RWPE2 (cell line): ENCODE data around the gene ASB4.

Experiments
- ATAC-seq: fragments of 200-7000 bp; cut with Tn5 transposase; 3 replicates; pipeline ENCODE4 v1.9.1; 2021; ENCODE audit warnings: low read depth
- DNase-seq: peaks from one replicate; pipeline ENCODE4 v3.0.0-alpha.2; 2020; ENCODE audit warnings: low spot score
- H3K27ac ChIP-seq: fragments of 450-650 bp; 2 replicates; pipeline ENCODE4 v1.5.1; 2017; ENCODE audit warnings: mild to moderate bottlenecking; ENCODE audit not compliant: poor library complexity, severe bottlenecking
- H3K27me3 ChIP-seq: fragments of 250-450 bp; sonication (Bioruptor Pico); 2 replicates; pipeline ENCODE4 v1.5.1; 2021; ENCODE audit warnings: mild to moderate bottlenecking, moderate library complexity; ENCODE audit not compliant: insufficient read depth, poor library complexity, severe bottlenecking
- H3K36me3 ChIP-seq: fragments of 250-450 bp; sonication (Bioruptor Pico); 2 replicates; pipeline ENCODE4 v1.5.1; 2020; ENCODE audit warnings: low read depth, mild to moderate bottlenecking, moderate library complexity
- H3K4me1 ChIP-seq: fragments of 250-450 bp; sonication (Bioruptor Pico); 2 replicates; pipeline ENCODE4 v1.5.1; 2021; ENCODE audit warnings: mild to moderate bottlenecking, moderate library complexity; ENCODE audit not compliant: insufficient read depth, poor library complexity, severe bottlenecking
- H3K4me3 ChIP-seq: fragments of 250-450 bp; sonication (Bioruptor Pico); 2 replicates; pipeline ENCODE4 v1.5.1; 2021; ENCODE audit warnings: mild to moderate bottlenecking, moderate library complexity; ENCODE audit not compliant: severe bottlenecking
- H3K9me3 ChIP-seq: fragments of 250-450 bp; sonication (Bioruptor Pico); 2 replicates; pipeline ENCODE4 v1.5.1; 2021; ENCODE audit warnings: mild to moderate bottlenecking, moderate library complexity; ENCODE audit not compliant: severe bottlenecking
- CTCF ChIP-seq: fragments of 450-650 bp; IDR thresholded peaks from one replicate; pipeline ENCODE4 v1.5.1; 2017; ENCODE audit warnings: mild to moderate bottlenecking, moderate library complexity; ENCODE audit not compliant: poor library complexity, severe bottlenecking

The ASB4 gene

DNA sequence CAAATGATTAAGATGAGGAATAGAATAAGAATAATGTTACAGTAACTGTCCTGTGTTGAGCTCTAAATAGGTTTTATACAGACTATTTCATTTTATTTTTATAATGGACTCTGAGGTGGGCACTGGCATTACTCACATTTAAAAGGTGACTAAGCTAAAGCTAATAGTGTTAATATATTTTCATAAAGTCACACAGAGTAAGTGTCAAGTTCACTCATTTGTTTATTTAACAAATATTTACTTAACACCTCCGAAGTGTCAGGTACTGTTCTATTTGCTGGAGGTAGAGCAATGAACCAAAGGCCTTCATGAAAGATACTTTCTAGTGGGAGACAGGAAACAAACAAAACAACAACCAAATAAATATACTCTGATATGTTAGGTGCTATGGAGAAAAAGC lies 44.0 kb downstream of the ASB4 start:
- H3K36me3 ChIP-seq, result no peaks in the 10 kb centered on the region
- no peaks in the 10 kb centered on the region for H3K9me3 ChIP-seq
- DNase-seq, result no peak
- peaks cover 3% of the 10 kb centered on the region for H3K27me3 ChIP-seq
- no peak overlapping the region for H3K27ac ChIP-seq
- ATAC-seq, result no peak
- H3K4me3 ChIP-seq, result no peak overlapping the region
- H3K4me1 ChIP-seq, result no peaks in the 10 kb centered on the region
- no peak for TF ChIP-seq CTCF

- TF ChIP-seq CTCF, result no peak
- H3K36me3 ChIP-seq, result no peaks in the 10 kb centered on the region
- no peak overlapping the region for H3K27ac ChIP-seq
- no peak overlapping the region for H3K4me3 ChIP-seq
- DNase-seq (no peak), ATAC-seq (no peak)
- H3K9me3 ChIP-seq, result no peaks in the 10 kb centered on the region
- peaks cover 3% of the 10 kb centered on the region for H3K27me3 ChIP-seq
- H3K4me1 ChIP-seq, result no peaks in the 10 kb centered on the region
These were observed 45.1 kb downstream of the ASB4 start for GRCh38 chr7:95530881-95531280.

DNA sequence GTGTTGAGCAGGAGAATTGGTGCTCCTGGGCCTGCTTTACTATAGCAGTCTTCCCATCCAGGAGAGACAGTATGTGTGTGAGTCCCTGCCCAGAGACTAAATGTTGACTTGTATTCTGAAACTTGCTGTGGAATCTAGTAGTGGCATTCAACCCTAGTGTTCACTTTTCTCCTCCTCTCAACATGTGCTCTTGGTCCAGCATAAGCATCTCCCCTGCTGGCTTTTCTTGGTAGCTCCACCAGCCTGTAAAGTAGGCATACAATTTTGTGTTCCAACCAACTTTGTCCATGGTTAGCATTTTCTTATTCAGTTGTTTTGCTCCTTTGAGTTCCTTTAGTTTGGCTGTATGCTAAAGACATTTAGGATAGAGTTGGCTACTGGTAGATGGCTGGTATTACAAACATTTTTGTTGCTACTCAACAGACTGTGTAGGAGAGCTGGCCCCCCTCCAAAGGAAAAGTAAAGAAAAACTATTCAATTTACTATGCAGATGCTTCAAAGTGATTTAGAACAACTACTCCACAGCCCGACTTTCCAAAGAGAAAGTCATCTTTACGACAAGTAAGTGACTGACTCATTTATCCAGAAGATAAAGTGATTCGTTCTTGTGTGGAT lies 46.0 kb downstream of the ASB4 start:
- no peak for DNase-seq
- peaks cover 6% of the 10 kb centered on the region for H3K27me3 ChIP-seq

DNA sequence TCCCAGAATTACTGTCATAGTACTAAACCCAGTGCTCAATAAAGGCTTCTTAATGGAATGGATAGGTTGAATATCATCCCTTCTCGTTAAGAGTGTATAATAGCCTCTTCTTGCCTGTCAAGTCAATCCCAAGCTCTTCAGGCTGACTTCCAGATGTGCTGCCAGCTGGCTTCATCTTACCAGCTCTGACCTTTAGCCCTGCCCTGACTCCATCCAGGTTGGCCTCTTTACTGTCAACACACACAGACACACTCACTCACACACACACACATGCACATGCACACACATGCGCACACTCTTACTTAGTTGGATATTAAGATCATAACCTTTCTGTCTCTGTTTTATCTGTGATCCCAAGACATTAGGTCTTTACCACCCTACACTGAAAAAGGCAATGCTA lies 49.1 kb downstream of the ASB4 start:
- H3K27me3 ChIP-seq, result peaks cover 15% of the 10 kb centered on the region
- no peak for TF ChIP-seq CTCF
- H3K4me1 ChIP-seq, result no peaks in the 10 kb centered on the region
- H3K27ac ChIP-seq, result no peak overlapping the region
- ATAC-seq (no peak), DNase-seq (no peak)
- H3K4me3 ChIP-seq, result no peak overlapping the region
- H3K36me3 ChIP-seq, result no peaks in the 10 kb centered on the region
- no peaks in the 10 kb centered on the region for H3K9me3 ChIP-seq

More for the DNA sequence above, 46.0 kb downstream of the ASB4 start:
- Histone ChIP-seq H3K4me1 (no peaks in the 10 kb centered on the region), H3K27ac (no peak overlapping the region), H3K9me3 (no peaks in the 10 kb centered on the region), H3K36me3 (no peaks in the 10 kb centered on the region), H3K4me3 (no peak overlapping the region)
- no peak for ATAC-seq
- TF ChIP-seq CTCF, result no peak

- Histone ChIP-seq H3K4me1 (no peaks in the 10 kb centered on the region), H3K4me3 (no peak overlapping the region), H3K27ac (no peak overlapping the region), H3K36me3 (no peaks in the 10 kb centered on the region), H3K9me3 (no peaks in the 10 kb centered on the region), H3K27me3 (peaks cover 15% of the 10 kb centered on the region)
- ATAC-seq, result no peak
- DNase-seq, result no peak
- TF ChIP-seq CTCF, result no peak
These were observed 49.9 kb downstream of the ASB4 start for GRCh38 chr7:95535662-95536061.
